BE2C (cell line): ENCODE measurements around the gene DUSP28.

Source experiments
- DNase-seq: peaks from one replicate; pipeline ENCODE4 v3.0.0-alpha.2; 2020
- H3K27me3 ChIP-seq: fragments of 250-450 bp; sonication (Bioruptor Pico); 2 replicates; pipeline ENCODE4 v1.5.1; 2020; ENCODE audit warnings: mild to moderate bottlenecking
- H3K36me3 ChIP-seq: fragments of 250-450 bp; sonication (Bioruptor Pico); 2 replicates; pipeline ENCODE4 v1.5.1; 2020; ENCODE audit warnings: mild to moderate bottlenecking
- H3K4me1 ChIP-seq: fragments of 250-450 bp; sonication (Bioruptor Pico); 2 replicates; pipeline ENCODE4 v1.5.1; 2020
- H3K4me3 ChIP-seq: 2 replicates; pipeline ENCODE4 v1.5.1; 2011; ENCODE audit warnings: low read depth, low read length
- H3K9me3 ChIP-seq: fragments of 250-450 bp; sonication (Bioruptor Pico); 2 replicates; pipeline ENCODE4 v1.5.1; 2020
- CTCF ChIP-seq: IDR thresholded peaks from 2 replicates; pipeline ENCODE4 v1.5.1; 2012; ENCODE audit warnings: mild to moderate bottlenecking, low read depth, low read length

Gene DUSP28

GRCh38 chr2:240597054-240597418 is 36.9 kb downstream of the DUSP28 start:
- no peak overlapping the region for H3K4me3 ChIP-seq
- no peaks in the 10 kb centered on the region for H3K27me3 ChIP-seq
- peak; percentile 4 for DNase-seq
- H3K4me1 ChIP-seq: no peaks in the 10 kb centered on the region
- H3K36me3 ChIP-seq: peaks cover 16% of the 10 kb centered on the region
- H3K9me3 ChIP-seq: no peaks in the 10 kb centered on the region
- TF ChIP-seq CTCF: no peak

GRCh38 chr2:240597419-240598181 is 37.4 kb downstream of the DUSP28 start:
- Histone ChIP-seq H3K9me3 (no peaks in the 10 kb centered on the region), H3K36me3 (peaks cover 13% of the 10 kb centered on the region), H3K4me1 (no peaks in the 10 kb centered on the region), H3K27me3 (no peaks in the 10 kb centered on the region), H3K4me3 (no peak overlapping the region)
- DNase-seq: peak; percentile 4
- no peak for TF ChIP-seq CTCF

- peaks cover 13% of the 10 kb centered on the region for H3K36me3 ChIP-seq
- no peaks in the 10 kb centered on the region for H3K27me3 ChIP-seq
- H3K9me3 ChIP-seq: no peaks in the 10 kb centered on the region
- DNase-seq: peak; percentile 4
- no peak overlapping the region for H3K4me3 ChIP-seq
- H3K4me1 ChIP-seq: no peaks in the 10 kb centered on the region
- TF ChIP-seq CTCF: no peak
Observed at GRCh38 chr2:240598311-240598911, 38.3 kb downstream of the DUSP28 start.

- Histone ChIP-seq H3K27me3 (no peaks in the 10 kb centered on the region), H3K4me3 (no peak overlapping the region), H3K36me3 (peaks cover 13% of the 10 kb centered on the region), H3K4me1 (no peaks in the 10 kb centered on the region), H3K9me3 (no peaks in the 10 kb centered on the region)
- DNase-seq: no peak
- no peak for TF ChIP-seq CTCF
Observed at GRCh38 chr2:240599141-240599583, 39.0 kb downstream of the DUSP28 start.

GRCh38 chr2:240600451-240600961 is 40.3 kb downstream of the DUSP28 start:
- no peaks in the 10 kb centered on the region for H3K4me1 ChIP-seq
- TF ChIP-seq CTCF: no peak
- H3K4me3 ChIP-seq: no peak overlapping the region
- no peaks in the 10 kb centered on the region for H3K9me3 ChIP-seq
- DNase-seq: no peak
- H3K27me3 ChIP-seq: no peaks in the 10 kb centered on the region
- H3K36me3 ChIP-seq: peaks cover 7% of the 10 kb centered on the region
